ENCODE results near the gene IFFO2.

- TF ChIP-seq, protein P1, sequence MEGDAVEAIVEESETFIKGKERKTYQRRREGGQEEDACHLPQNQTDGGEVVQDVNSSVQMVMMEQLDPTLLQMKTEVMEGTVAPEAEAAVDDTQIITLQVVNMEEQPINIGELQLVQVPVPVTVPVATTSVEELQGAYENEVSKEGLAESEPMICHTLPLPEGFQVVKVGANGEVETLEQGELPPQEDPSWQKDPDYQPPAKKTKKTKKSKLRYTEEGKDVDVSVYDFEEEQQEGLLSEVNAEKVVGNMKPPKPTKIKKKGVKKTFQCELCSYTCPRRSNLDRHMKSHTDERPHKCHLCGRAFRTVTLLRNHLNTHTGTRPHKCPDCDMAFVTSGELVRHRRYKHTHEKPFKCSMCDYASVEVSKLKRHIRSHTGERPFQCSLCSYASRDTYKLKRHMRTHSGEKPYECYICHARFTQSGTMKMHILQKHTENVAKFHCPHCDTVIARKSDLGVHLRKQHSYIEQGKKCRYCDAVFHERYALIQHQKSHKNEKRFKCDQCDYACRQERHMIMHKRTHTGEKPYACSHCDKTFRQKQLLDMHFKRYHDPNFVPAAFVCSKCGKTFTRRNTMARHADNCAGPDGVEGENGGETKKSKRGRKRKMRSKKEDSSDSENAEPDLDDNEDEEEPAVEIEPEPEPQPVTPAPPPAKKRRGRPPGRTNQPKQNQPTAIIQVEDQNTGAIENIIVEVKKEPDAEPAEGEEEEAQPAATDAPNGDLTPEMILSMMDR (IDR thresholded peaks at IDR 0.05) = no peak
- no peak for TF ChIP-seq POLR2A (IDR thresholded peaks at IDR 0.05)
Measured at GRCh38 chr1:18920931-18921330, 35.5 kb downstream of the IFFO2 start.
